ENCODE data around the gene AFAP1.

DNA sequence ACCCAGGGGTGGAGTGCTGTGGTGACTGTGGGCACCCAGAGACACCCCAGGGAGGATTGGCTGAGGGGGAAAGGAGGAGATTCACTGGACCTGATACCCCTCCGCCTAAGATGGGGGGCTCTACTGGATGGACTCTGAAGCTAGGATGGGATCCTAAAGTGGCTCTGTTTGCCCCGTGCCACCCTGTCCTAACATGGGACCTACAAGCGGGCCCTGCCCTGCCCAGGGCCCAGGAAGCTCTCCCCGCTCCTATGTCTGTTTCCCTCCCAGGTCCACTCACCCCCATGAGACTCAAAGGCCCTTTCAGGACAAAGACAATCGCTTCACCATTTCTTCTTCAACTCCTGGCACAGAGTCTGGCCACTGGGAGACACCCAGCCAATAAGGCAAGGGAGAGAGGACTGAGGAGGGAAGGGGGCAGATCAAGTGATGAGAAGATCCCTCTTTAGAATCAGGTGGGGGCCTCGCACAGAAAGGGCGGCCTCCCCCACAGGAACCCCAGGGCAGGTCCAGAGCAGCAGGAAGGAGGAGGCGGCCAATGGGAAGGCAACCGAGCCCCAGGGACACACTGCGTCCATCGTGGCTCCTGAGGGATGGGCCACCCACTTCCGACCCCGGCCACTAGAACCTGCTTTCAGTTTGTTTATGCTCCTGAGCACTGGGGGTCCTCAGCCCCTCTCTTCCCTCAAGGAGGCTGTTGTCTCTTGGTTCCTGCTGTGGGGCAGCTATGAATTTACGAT lies 155.4 kb downstream of the AFAP1 start:
- TF ChIP-seq, protein P1, sequence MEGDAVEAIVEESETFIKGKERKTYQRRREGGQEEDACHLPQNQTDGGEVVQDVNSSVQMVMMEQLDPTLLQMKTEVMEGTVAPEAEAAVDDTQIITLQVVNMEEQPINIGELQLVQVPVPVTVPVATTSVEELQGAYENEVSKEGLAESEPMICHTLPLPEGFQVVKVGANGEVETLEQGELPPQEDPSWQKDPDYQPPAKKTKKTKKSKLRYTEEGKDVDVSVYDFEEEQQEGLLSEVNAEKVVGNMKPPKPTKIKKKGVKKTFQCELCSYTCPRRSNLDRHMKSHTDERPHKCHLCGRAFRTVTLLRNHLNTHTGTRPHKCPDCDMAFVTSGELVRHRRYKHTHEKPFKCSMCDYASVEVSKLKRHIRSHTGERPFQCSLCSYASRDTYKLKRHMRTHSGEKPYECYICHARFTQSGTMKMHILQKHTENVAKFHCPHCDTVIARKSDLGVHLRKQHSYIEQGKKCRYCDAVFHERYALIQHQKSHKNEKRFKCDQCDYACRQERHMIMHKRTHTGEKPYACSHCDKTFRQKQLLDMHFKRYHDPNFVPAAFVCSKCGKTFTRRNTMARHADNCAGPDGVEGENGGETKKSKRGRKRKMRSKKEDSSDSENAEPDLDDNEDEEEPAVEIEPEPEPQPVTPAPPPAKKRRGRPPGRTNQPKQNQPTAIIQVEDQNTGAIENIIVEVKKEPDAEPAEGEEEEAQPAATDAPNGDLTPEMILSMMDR (conservative IDR thresholded peaks at IDR 0.05; ENCODE audit: low read length) = no peak
- TF ChIP-seq EZH2phosphoT487 (IDR thresholded peaks at IDR 0.05; ENCODE audit: borderline replicate concordance) = no peak

Measured in Loucy (cell line).